Measurements from ENCODE around the gene CIAO2B.

GRCh38 chr16:66920299-66920590 is 14.0 kb downstream of the CIAO2B start:
- TF ChIP-seq POLR2AphosphoS5 (IDR thresholded peaks at IDR 0.05) (no peak), SMC3 (conservative IDR thresholded peaks at IDR 0.05; ENCODE audit: poor library complexity) (no peak)
